SK-N-SH treated with all-trans-retinoic acid at 6 μM for 48 hours (cell line): ENCODE data around the gene RMND5B.

Experiments
- ATAC-seq: fragments of 200-7000 bp; cut with Tn5 transposase; 3 replicates; pipeline ENCODE4 v1.9.1; 2020; ENCODE audit warnings: mild to moderate bottlenecking, moderate library complexity
- BACH2 ChIP-seq: fragments of 250-450 bp; sonication (Bioruptor Pico); IDR thresholded peaks from 2 replicates; pipeline ENCODE4 v1.9.0; 2021; ENCODE audit warnings: mild to moderate bottlenecking, borderline replicate concordance
- CSDC2 ChIP-seq: fragments of 250-450 bp; sonication (Bioruptor Pico); IDR thresholded peaks from 2 replicates; pipeline ENCODE4 v1.5.0; 2020; ENCODE audit warnings: mild to moderate bottlenecking, moderate library complexity
- CSRNP3 ChIP-seq: fragments of 250-450 bp; sonication (Bioruptor Pico); IDR thresholded peaks from 2 replicates; pipeline ENCODE4 v1.5.1; 2021; ENCODE audit warnings: mild to moderate bottlenecking, moderate library complexity
- GLIS3 ChIP-seq: fragments of 250-450 bp; sonication (Bioruptor Pico); IDR thresholded peaks from 2 replicates; pipeline ENCODE4 v1.5.0; 2020; ENCODE audit warnings: mild to moderate bottlenecking, moderate library complexity
- OSR1 ChIP-seq: fragments of 250-450 bp; sonication (Bioruptor Pico); IDR thresholded peaks from 2 replicates; pipeline ENCODE4 v1.8.0; 2022; ENCODE audit warnings: moderate library complexity, mild to moderate bottlenecking, inconsistent platforms
- PATZ1 ChIP-seq: fragments of 250-450 bp; sonication (Bioruptor Pico); IDR thresholded peaks from 2 replicates; pipeline ENCODE4 v1.8.0; 2020; ENCODE audit warnings: mild to moderate bottlenecking, moderate library complexity, borderline replicate concordance
- POU6F1 ChIP-seq: fragments of 250-450 bp; sonication (Bioruptor Pico); IDR thresholded peaks from 2 replicates; pipeline ENCODE4 v1.8.0; 2021; ENCODE audit warnings: low read depth, mild to moderate bottlenecking, moderate library complexity, borderline replicate concordance
- PPARA ChIP-seq: fragments of 250-450 bp; sonication (Bioruptor Pico); IDR thresholded peaks from 2 replicates; pipeline ENCODE4 v1.5.0; 2020; ENCODE audit warnings: mild to moderate bottlenecking, borderline replicate concordance
- RARB ChIP-seq: fragments of 250-450 bp; sonication (Bioruptor Pico); IDR thresholded peaks from 2 replicates; pipeline ENCODE4 v1.8.0; 2021; ENCODE audit warnings: mild to moderate bottlenecking, moderate library complexity
- SNAI2 ChIP-seq: fragments of 250-450 bp; sonication (Bioruptor Pico); IDR thresholded peaks from 2 replicates; pipeline ENCODE4 v1.5.0; 2020; ENCODE audit warnings: mild to moderate bottlenecking, moderate library complexity
- TCF4 ChIP-seq: fragments of 250-450 bp; sonication (Bioruptor Pico); IDR thresholded peaks from 2 replicates; pipeline ENCODE4 v1.8.0; 2021; ENCODE audit warnings: mild to moderate bottlenecking, moderate library complexity, borderline replicate concordance
- TSHZ2 ChIP-seq: fragments of 250-450 bp; sonication (Bioruptor Pico); IDR thresholded peaks from 2 replicates; pipeline ENCODE4 v1.5.0; 2020; ENCODE audit warnings: mild to moderate bottlenecking, moderate library complexity
- ZFP3 ChIP-seq: fragments of 250-450 bp; sonication (Bioruptor Pico); IDR thresholded peaks from 2 replicates; pipeline ENCODE4 v1.5.0; 2020; ENCODE audit warnings: mild to moderate bottlenecking, moderate library complexity
- ZNF565 ChIP-seq: fragments of 450-650 bp; formaldehyde crosslinking; conservative IDR thresholded peaks from 2 replicates; pipeline ENCODE4 v1.5.0; 2020; ENCODE audit warnings: low read depth, mild to moderate bottlenecking, moderate library complexity
- ZNF8 ChIP-seq: fragments of 450-650 bp; formaldehyde crosslinking; IDR thresholded peaks from 2 replicates; pipeline ENCODE4 v1.5.0; 2020; ENCODE audit warnings: mild to moderate bottlenecking, moderate library complexity

Gene RMND5B

GRCh38 chr5:178142642-178143041 lies 11.8 kb downstream of the RMND5B start (continued):
- TF ChIP-seq PATZ1 (CRISPR knock-in tag) (no peak), CSDC2 (no peak)

- TF ChIP-seq RARB (no peak), OSR1 (CRISPR knock-in tag) (no peak), SNAI2 (CRISPR knock-in tag) (no peak), ZNF565 (CRISPR knock-in tag) (no peak), ZNF8 (CRISPR knock-in tag) (no peak)
- no peak for ATAC-seq
Measured at GRCh38 chr5:178143246-178143645, 12.4 kb downstream of the RMND5B start.

- no peak for ATAC-seq
- TF ChIP-seq GLIS3 (CRISPR knock-in tag) (no peak), ZFP3 (CRISPR knock-in tag) (no peak), CSDC2 (no peak), PATZ1 (CRISPR knock-in tag) (no peak)
Measured at GRCh38 chr5:178143901-178144300, 13.1 kb downstream of the RMND5B start.

GRCh38 chr5:178145965-178146820 lies 15.4 kb downstream of the RMND5B start:
- TF ChIP-seq ZNF565 (CRISPR knock-in tag) (no peak), BACH2 (no peak), CSDC2 (no peak), PPARA (CRISPR knock-in tag) (no peak), TCF4 (CRISPR knock-in tag) (no peak), POU6F1 (CRISPR knock-in tag) (no peak), CSRNP3 (CRISPR knock-in tag) (no peak), GLIS3 (CRISPR knock-in tag) (no peak), SNAI2 (CRISPR knock-in tag) (no peak), TSHZ2 (CRISPR knock-in tag) (no peak)
- ATAC-seq: peak; percentile 77

- no peak for TF ChIP-seq ZFP3 (CRISPR knock-in tag)
- no peak for ATAC-seq
Measured at GRCh38 chr5:178147406-178147805, 16.6 kb downstream of the RMND5B start.
